Stomach (tissue), 4 donors: ENCODE data around the gene FZR1.
"Not testable (repeated sequence)": the region's sequence is repeated elsewhere in the genome, so short reads cannot be mapped to it uniquely, and the experiment has no call there.

Experiments
- CTCF ChIP-seq, 7 experiments: fragments of 450-650 bp in 4 of 7; fragments of 200-600 bp in 3 of 7; sonication (generic) in 3 of 7; IDR thresholded peaks; one replicate each; pipeline ENCODE4 v1.5.1; 2016 to 2019; ENCODE audit warnings: antibody characterized with exemption in 7 of 7, control low read depth in 2 of 7, mild to moderate bottlenecking in 1 of 7
- EP300 ChIP-seq: sonication (generic); formaldehyde crosslinking; IDR thresholded peaks from one replicate; pipeline ENCODE4 v1.6.1; 2017; ENCODE audit warnings: antibody characterized with exemption
- POLR2A ChIP-seq, 4 donors: fragments of 450-650 bp; IDR thresholded peaks; one replicate each; pipeline ENCODE4 v1.6.1; 2016; ENCODE audit warnings: antibody characterized with exemption in 4 of 4, control low read depth in 2 of 4, mild to moderate bottlenecking in 1 of 4, moderate library complexity in 1 of 4
- POLR2AphosphoS5 ChIP-seq, 3 donors: sonication (generic); formaldehyde crosslinking; IDR thresholded peaks; one replicate each; pipeline ENCODE4 v1.6.1; 2016; ENCODE audit warnings: antibody characterized with exemption in 3 of 3

GRCh38 chr19:3570042-3570441 lies 63.9 kb downstream of the FZR1 start:
- TF ChIP-seq POLR2A (IDR thresholded peaks at IDR 0.05); CTCF (IDR thresholded peaks at IDR 0.05); POLR2AphosphoS5 (IDR thresholded peaks at IDR 0.05); EP300: not testable (repeated sequence)
